ENCODE measurements around the gene GALNT7. TPM values are rescaled to one million over a fixed set of nuclear protein-coding genes. Genes with fewer than 3 reads are reported as not detected.

GALNT7 gene
- total RNA-seq, 4 donors from 2014 or later, result 6.8 to 24.8 (median 14.2) TPM

- no peak for TF ChIP-seq CTCF (IDR thresholded peaks at IDR 0.05; ENCODE audit: low read depth)
Observed at GRCh38 chr4:173291899-173292298, 123.3 kb downstream of the GALNT7 start.

- no peak for TF ChIP-seq CTCF (IDR thresholded peaks at IDR 0.05; ENCODE audit: low read depth)
Observed at GRCh38 chr4:173293663-173294062, 125.1 kb downstream of the GALNT7 start.

- TF ChIP-seq CTCF (IDR thresholded peaks at IDR 0.05; ENCODE audit: low read depth), result no peak
Observed at GRCh38 chr4:173294444-173294843, 125.8 kb downstream of the GALNT7 start.

- TF ChIP-seq CTCF (IDR thresholded peaks at IDR 0.05; ENCODE audit: low read depth), result no peak
Observed at GRCh38 chr4:173301518-173302201, 133.0 kb downstream of the GALNT7 start.

- no peak for TF ChIP-seq CTCF (IDR thresholded peaks at IDR 0.05; ENCODE audit: low read depth)
Observed at GRCh38 chr4:173307778-173308177, 139.2 kb downstream of the GALNT7 start.

- TF ChIP-seq CTCF (IDR thresholded peaks at IDR 0.05; ENCODE audit: low read depth), result no peak
Observed at GRCh38 chr4:173311368-173311767, 142.8 kb downstream of the GALNT7 start.

- no peak for TF ChIP-seq CTCF (IDR thresholded peaks at IDR 0.05; ENCODE audit: low read depth)
Observed at GRCh38 chr4:173314715-173315114, 146.1 kb downstream of the GALNT7 start.

Measured in subcutaneous adipose tissue (tissue), 4 donors.